GM23338 (cell line): ENCODE measurements around the gene CACNB1. TPM values are rescaled to one million over a fixed set of nuclear protein-coding genes. Genes with fewer than 3 reads are reported as not detected.

Experiments used
- ATAC-seq: fragments of 200-7000 bp; cut with Tn5 transposase; 3 replicates; pipeline ENCODE4 v1.9.1; 2020
- DNase-seq: peaks from one replicate; pipeline ENCODE4 v3.0.0-alpha.2; 2015; ENCODE audit warnings: low spot score
- H2AFZ ChIP-seq: fragments of 200-600 bp; sonication (generic); 2 replicates; pipeline ENCODE4 v1.8.0; 2016; ENCODE audit warnings: antibody characterized with exemption, mild to moderate bottlenecking, moderate library complexity
- H3F3A ChIP-seq: fragments of 200-600 bp; sonication (generic); replicated peaks from 2 replicates; pipeline ENCODE4 v1.8.0; 2017; ENCODE audit warnings: antibody characterized with exemption, mixed run types, low read depth
- H3K27ac ChIP-seq: fragments of 200-600 bp; sonication (generic); 2 replicates; pipeline ENCODE4 v1.6.1; 2016; ENCODE audit warnings: low read depth
- H3K27me3 ChIP-seq: fragments of 200-600 bp; sonication (generic); 2 replicates; pipeline ENCODE4 v1.8.0; 2016; ENCODE audit warnings: mild to moderate bottlenecking, mixed run types, moderate library complexity; ENCODE audit not compliant: insufficient read depth
- H3K36me3 ChIP-seq: fragments of 200-600 bp; sonication (generic); 2 replicates; pipeline ENCODE4 v1.8.0; 2016; ENCODE audit warnings: mild to moderate bottlenecking; ENCODE audit not compliant: insufficient read depth
- H3K4me1 ChIP-seq: fragments of 200-600 bp; sonication (generic); 2 replicates; pipeline ENCODE4 v1.8.0; 2016; ENCODE audit warnings: mild to moderate bottlenecking, moderate library complexity; ENCODE audit not compliant: insufficient read depth
- H3K4me2 ChIP-seq: fragments of 200-600 bp; sonication (generic); 2 replicates; pipeline ENCODE4 v1.7.1; 2017; ENCODE audit warnings: mixed run types
- H3K4me3 ChIP-seq: fragments of 200-600 bp; sonication (generic); 2 replicates; pipeline ENCODE4 v1.6.1; 2016; ENCODE audit warnings: mixed run types
- H3K79me2 ChIP-seq: fragments of 200-600 bp; sonication (generic); replicated peaks from 2 replicates; pipeline ENCODE4 v1.8.0; 2017; ENCODE audit warnings: mild to moderate bottlenecking; ENCODE audit not compliant: insufficient read depth
- H3K9me2 ChIP-seq: fragments of 200-600 bp; sonication (generic); 2 replicates; pipeline ENCODE4 v1.8.0; 2017; ENCODE audit not compliant: insufficient read depth
- H4K20me1 ChIP-seq: fragments of 200-600 bp; sonication (generic); replicated peaks from 2 replicates; pipeline ENCODE4 v1.8.0; 2017; ENCODE audit warnings: mild to moderate bottlenecking; ENCODE audit not compliant: insufficient read depth
- H3K27ac Mint-ChIP-seq: 2 replicates; pipeline ENCODE4 v1.8.0; 2020; ENCODE audit warnings: inconsistent platforms, mild to moderate bottlenecking, moderate library complexity, mixed read lengths
- H3K27me3 Mint-ChIP-seq: 3 replicates; pipeline ENCODE4 v1.8.0; 2022; ENCODE audit warnings: low read depth, mild to moderate bottlenecking, moderate library complexity, mixed read lengths, inconsistent platforms; ENCODE audit not compliant: insufficient read depth, poor library complexity
- H3K36me3 Mint-ChIP-seq: 3 replicates; pipeline ENCODE4 v1.8.0; 2021; ENCODE audit warnings: low read depth, mild to moderate bottlenecking, inconsistent platforms, moderate library complexity, mixed read lengths
- H3K4me1 Mint-ChIP-seq: 3 replicates; pipeline ENCODE4 v1.8.0; 2020; ENCODE audit warnings: mild to moderate bottlenecking, inconsistent platforms, mixed read lengths
- H3K4me3 Mint-ChIP-seq: 3 replicates; pipeline ENCODE4 v1.8.0; 2021; ENCODE audit warnings: moderate library complexity, mild to moderate bottlenecking, inconsistent platforms, mixed read lengths
- H3K9me3 Mint-ChIP-seq: 3 replicates; pipeline ENCODE4 v1.8.0; 2020; ENCODE audit warnings: moderate library complexity, mild to moderate bottlenecking, inconsistent platforms, mixed read lengths
- ETS1 ChIP-seq: IDR thresholded peaks from 2 replicates; pipeline ENCODE4 v1.6.1; 2016; ENCODE audit warnings: antibody characterized with exemption
- EZH2 ChIP-seq: fragments of 200-600 bp; sonication (generic); IDR thresholded peaks from one replicate; pipeline ENCODE4 v1.8.0; 2017; ENCODE audit warnings: antibody characterized with exemption, mild to moderate bottlenecking, low read depth; ENCODE audit not compliant: unreplicated experiment
- POLR2AphosphoS5 ChIP-seq: IDR thresholded peaks from 2 replicates; pipeline ENCODE4 v1.6.1; 2016; ENCODE audit warnings: antibody characterized with exemption, low read depth
- REST ChIP-seq: IDR thresholded peaks from one replicate; pipeline ENCODE4 v1.6.1; 2018; ENCODE audit warnings: antibody characterized with exemption; ENCODE audit not compliant: unreplicated experiment
- STAT1 ChIP-seq: IDR thresholded peaks from one replicate; pipeline ENCODE4 v1.6.1; 2016; ENCODE audit warnings: antibody characterized with exemption; ENCODE audit not compliant: unreplicated experiment
- ZNF114 ChIP-seq: fragments of 250-450 bp; sonication (Bioruptor Pico); IDR thresholded peaks from 2 replicates; pipeline ENCODE4 v1.5.0; 2020; ENCODE audit warnings: mild to moderate bottlenecking, moderate library complexity
- ZNF331 ChIP-seq: fragments of 250-450 bp; sonication (Bioruptor Pico); IDR thresholded peaks from 2 replicates; pipeline ENCODE4 v1.5.0; 2020; ENCODE audit warnings: low read depth, mild to moderate bottlenecking, moderate library complexity
- polyA plus RNA-seq: library from polyadenylated mRNA; unstranded; fragments of >200 nt; fragmentation: Nextera tagmentation; extraction: Ambion mirVana; gene quantifications from 2 replicates; pipeline ENCODE4 v1.2.1, GENCODE V29; 2016
- total RNA-seq: library from RNA; depleted of rRNA; stranded (reverse); fragments of >200 nt; shearing (Covaris generic); gene quantifications from 2 replicates; pipeline ENCODE4 v1.2.3, GENCODE V29; 2014

The CACNB1 gene
- total and polyA plus RNA-seq, 2 experiments from 2014 or later, result 8.4 to 13.1 TPM

- no peak for TF ChIP-seq ETS1
- no peak for TF ChIP-seq ZNF331
- no peak for TF ChIP-seq EZH2
- no peak for TF ChIP-seq REST
- no peak for TF ChIP-seq STAT1
- no peak for TF ChIP-seq POLR2AphosphoS5
Observed at GRCh38 chr17:39218906-39219305, 21.4 kb upstream of the CACNB1 start (continued).

- H3K9me3 Mint-ChIP-seq, result no peaks in the 10 kb centered on the region
- Histone ChIP-seq H2AFZ (peak overlapping the region; percentile 38), H3K27me3 (peaks cover 26% of the 10 kb centered on the region), H3K36me3 (no peaks in the 10 kb centered on the region), H3K4me1 (peaks cover 8% of the 10 kb centered on the region), H3K79me2 (no peaks in the 10 kb centered on the region), H3K4me3 (peak overlapping the region; percentile 52), H3K4me2 (peak overlapping the region; percentile 79), H4K20me1 (no peaks in the 10 kb centered on the region), H3F3A (no peaks in the 10 kb centered on the region), H3K9me2 (no peaks in the 10 kb centered on the region), H3K27ac (no peak overlapping the region)
- H3K27me3 Mint-ChIP-seq, result peaks cover 33% of the 10 kb centered on the region
- no peaks in the 10 kb centered on the region for H3K36me3 Mint-ChIP-seq
- no peak for TF ChIP-seq ZNF114 (CRISPR knock-in tag)
- DNase-seq, result no peak
- ATAC-seq, result peak; percentile 65
- H3K4me3 Mint-ChIP-seq, result peak overlapping the region; percentile 67
- no peak overlapping the region for H3K27ac Mint-ChIP-seq
- H3K4me1 Mint-ChIP-seq, result peaks cover 16% of the 10 kb centered on the region
Observed at GRCh38 chr17:39217734-39218369, 20.4 kb upstream of the CACNB1 start.

GRCh38 chr17:39213852-39214251 is 16.4 kb upstream of the CACNB1 start:
- Histone ChIP-seq H3K4me3 (no peak overlapping the region), H3K27ac (no peak overlapping the region), H4K20me1 (no peaks in the 10 kb centered on the region), H2AFZ (no peak overlapping the region), H3K79me2 (no peaks in the 10 kb centered on the region), H3K9me2 (no peaks in the 10 kb centered on the region), H3F3A (0 out of 2 replicates have a peak, but pooled peaks cover 2% of the 10 kb centered on the region), H3K4me1 (peaks cover 16% of the 10 kb centered on the region), H3K27me3 (peaks cover 29% of the 10 kb centered on the region), H3K4me2 (no peak overlapping the region), H3K36me3 (no peaks in the 10 kb centered on the region)
- TF ChIP-seq ETS1, result no peak
- no peak for ATAC-seq
- H3K4me3 Mint-ChIP-seq, result no peak overlapping the region
- no peaks in the 10 kb centered on the region for H3K36me3 Mint-ChIP-seq
- H3K27ac Mint-ChIP-seq, result no peak overlapping the region
- no peak for DNase-seq
- peaks cover 30% of the 10 kb centered on the region for H3K4me1 Mint-ChIP-seq
- H3K9me3 Mint-ChIP-seq, result no peaks in the 10 kb centered on the region
- peaks cover 32% of the 10 kb centered on the region for H3K27me3 Mint-ChIP-seq
